Measurements from ENCODE around the gene RTTN.

DNA sequence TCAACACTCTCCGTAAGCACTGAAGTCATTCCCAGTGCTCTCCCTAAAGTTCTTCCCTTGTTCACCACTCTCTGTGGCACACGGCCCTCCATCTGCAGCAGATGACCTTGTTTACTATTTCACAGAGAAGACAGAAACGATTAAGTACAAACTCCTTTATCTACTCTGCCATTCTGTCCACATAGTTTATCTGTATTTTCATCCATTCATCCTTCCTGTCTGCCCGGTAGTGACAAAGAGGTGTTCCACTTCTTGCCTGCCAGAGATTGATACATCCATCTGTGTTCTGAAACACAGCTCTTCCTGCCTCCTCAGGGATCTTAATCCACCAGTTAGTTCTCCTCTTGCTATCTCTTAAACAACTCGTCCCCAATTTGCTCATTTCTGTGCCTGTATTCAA is 179.9 kb downstream of the RTTN start:
- TF ChIP-seq, protein P1, sequence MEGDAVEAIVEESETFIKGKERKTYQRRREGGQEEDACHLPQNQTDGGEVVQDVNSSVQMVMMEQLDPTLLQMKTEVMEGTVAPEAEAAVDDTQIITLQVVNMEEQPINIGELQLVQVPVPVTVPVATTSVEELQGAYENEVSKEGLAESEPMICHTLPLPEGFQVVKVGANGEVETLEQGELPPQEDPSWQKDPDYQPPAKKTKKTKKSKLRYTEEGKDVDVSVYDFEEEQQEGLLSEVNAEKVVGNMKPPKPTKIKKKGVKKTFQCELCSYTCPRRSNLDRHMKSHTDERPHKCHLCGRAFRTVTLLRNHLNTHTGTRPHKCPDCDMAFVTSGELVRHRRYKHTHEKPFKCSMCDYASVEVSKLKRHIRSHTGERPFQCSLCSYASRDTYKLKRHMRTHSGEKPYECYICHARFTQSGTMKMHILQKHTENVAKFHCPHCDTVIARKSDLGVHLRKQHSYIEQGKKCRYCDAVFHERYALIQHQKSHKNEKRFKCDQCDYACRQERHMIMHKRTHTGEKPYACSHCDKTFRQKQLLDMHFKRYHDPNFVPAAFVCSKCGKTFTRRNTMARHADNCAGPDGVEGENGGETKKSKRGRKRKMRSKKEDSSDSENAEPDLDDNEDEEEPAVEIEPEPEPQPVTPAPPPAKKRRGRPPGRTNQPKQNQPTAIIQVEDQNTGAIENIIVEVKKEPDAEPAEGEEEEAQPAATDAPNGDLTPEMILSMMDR (IDR thresholded peaks at IDR 0.05), result no peak
- no peak for TF ChIP-seq EZH2 (IDR thresholded peaks at IDR 0.05)

Measured in neural progenitor cell (in vitro differentiated cells).